ENCODE data around the gene SH3RF2.

The SH3RF2 gene

DNA sequence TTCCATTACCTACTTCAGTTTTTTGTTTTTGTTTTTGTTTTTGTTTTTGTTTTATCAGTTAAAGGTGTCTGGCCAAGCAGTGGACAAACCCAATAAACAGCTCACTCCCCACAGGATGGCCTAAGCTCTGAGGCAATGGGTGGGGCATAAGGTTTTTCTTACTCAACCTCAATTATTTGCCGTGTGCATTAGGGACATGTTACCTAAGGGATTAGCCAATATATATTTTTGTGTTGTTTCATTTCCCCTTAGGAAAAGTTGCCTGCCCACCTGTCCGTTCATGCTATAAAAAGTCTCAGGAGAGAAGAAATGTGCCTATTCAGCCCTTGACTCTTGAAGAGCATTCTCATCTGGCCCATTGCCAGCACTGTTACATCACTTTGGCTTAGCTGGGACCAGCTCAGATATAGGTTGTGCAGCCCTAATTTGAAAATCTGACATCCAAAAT, 7.3 kb downstream of the SH3RF2 start (continued):
- TF ChIP-seq, protein P1, sequence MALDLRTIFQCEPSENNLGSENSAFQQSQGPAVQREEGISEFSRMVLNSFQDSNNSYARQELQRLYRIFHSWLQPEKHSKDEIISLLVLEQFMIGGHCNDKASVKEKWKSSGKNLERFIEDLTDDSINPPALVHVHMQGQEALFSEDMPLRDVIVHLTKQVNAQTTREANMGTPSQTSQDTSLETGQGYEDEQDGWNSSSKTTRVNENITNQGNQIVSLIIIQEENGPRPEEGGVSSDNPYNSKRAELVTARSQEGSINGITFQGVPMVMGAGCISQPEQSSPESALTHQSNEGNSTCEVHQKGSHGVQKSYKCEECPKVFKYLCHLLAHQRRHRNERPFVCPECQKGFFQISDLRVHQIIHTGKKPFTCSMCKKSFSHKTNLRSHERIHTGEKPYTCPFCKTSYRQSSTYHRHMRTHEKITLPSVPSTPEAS (tag by site-specific recombination; IDR thresholded peaks at IDR 0.05): no peak
- no peak for TF ChIP-seq ZNF48 (tag by site-specific recombination; IDR thresholded peaks at IDR 0.05)
- TF ChIP-seq ZNF16 (tag by site-specific recombination; IDR thresholded peaks at IDR 0.05; ENCODE audit: low read depth): no peak
- TF ChIP-seq GLI4 (tag by site-specific recombination; IDR thresholded peaks at IDR 0.05): no peak
- no peak for TF ChIP-seq EGR2 (tag by site-specific recombination; IDR thresholded peaks at IDR 0.05; ENCODE audit: low read depth)
- TF ChIP-seq, protein P2, sequence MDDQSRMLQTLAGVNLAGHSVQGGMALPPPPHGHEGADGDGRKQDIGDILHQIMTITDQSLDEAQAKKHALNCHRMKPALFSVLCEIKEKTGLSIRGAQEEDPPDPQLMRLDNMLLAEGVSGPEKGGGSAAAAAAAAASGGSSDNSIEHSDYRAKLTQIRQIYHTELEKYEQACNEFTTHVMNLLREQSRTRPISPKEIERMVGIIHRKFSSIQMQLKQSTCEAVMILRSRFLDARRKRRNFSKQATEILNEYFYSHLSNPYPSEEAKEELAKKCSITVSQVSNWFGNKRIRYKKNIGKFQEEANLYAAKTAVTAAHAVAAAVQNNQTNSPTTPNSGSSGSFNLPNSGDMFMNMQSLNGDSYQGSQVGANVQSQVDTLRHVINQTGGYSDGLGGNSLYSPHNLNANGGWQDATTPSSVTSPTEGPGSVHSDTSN (CRISPR knock-in tag; IDR thresholded peaks at IDR 0.05): no peak
- no peak for TF ChIP-seq ZNF404 (tag by site-specific recombination; IDR thresholded peaks at IDR 0.05)
- TF ChIP-seq ZNF157 (tag by site-specific recombination; IDR thresholded peaks at IDR 0.05): no peak
- TF ChIP-seq ZNF529 (tag by site-specific recombination; IDR thresholded peaks at IDR 0.05; ENCODE audit: insufficient replicate concordance): no peak
- no peak for TF ChIP-seq ZFP69B (tag by site-specific recombination; IDR thresholded peaks at IDR 0.05)
- TF ChIP-seq, protein P3, sequence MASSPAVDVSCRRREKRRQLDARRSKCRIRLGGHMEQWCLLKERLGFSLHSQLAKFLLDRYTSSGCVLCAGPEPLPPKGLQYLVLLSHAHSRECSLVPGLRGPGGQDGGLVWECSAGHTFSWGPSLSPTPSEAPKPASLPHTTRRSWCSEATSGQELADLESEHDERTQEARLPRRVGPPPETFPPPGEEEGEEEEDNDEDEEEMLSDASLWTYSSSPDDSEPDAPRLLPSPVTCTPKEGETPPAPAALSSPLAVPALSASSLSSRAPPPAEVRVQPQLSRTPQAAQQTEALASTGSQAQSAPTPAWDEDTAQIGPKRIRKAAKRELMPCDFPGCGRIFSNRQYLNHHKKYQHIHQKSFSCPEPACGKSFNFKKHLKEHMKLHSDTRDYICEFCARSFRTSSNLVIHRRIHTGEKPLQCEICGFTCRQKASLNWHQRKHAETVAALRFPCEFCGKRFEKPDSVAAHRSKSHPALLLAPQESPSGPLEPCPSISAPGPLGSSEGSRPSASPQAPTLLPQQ (tag by site-specific recombination; IDR thresholded peaks at IDR 0.05): peak; percentile 47; the same call in 1 of the 2 replicates
- TF ChIP-seq ZNF660 (tag by site-specific recombination; IDR thresholded peaks at IDR 0.05): peak; percentile 95
- TF ChIP-seq ZNF266 (tag by site-specific recombination; IDR thresholded peaks at IDR 0.05; ENCODE audit: low read depth): no peak
- TF ChIP-seq, protein P4, sequence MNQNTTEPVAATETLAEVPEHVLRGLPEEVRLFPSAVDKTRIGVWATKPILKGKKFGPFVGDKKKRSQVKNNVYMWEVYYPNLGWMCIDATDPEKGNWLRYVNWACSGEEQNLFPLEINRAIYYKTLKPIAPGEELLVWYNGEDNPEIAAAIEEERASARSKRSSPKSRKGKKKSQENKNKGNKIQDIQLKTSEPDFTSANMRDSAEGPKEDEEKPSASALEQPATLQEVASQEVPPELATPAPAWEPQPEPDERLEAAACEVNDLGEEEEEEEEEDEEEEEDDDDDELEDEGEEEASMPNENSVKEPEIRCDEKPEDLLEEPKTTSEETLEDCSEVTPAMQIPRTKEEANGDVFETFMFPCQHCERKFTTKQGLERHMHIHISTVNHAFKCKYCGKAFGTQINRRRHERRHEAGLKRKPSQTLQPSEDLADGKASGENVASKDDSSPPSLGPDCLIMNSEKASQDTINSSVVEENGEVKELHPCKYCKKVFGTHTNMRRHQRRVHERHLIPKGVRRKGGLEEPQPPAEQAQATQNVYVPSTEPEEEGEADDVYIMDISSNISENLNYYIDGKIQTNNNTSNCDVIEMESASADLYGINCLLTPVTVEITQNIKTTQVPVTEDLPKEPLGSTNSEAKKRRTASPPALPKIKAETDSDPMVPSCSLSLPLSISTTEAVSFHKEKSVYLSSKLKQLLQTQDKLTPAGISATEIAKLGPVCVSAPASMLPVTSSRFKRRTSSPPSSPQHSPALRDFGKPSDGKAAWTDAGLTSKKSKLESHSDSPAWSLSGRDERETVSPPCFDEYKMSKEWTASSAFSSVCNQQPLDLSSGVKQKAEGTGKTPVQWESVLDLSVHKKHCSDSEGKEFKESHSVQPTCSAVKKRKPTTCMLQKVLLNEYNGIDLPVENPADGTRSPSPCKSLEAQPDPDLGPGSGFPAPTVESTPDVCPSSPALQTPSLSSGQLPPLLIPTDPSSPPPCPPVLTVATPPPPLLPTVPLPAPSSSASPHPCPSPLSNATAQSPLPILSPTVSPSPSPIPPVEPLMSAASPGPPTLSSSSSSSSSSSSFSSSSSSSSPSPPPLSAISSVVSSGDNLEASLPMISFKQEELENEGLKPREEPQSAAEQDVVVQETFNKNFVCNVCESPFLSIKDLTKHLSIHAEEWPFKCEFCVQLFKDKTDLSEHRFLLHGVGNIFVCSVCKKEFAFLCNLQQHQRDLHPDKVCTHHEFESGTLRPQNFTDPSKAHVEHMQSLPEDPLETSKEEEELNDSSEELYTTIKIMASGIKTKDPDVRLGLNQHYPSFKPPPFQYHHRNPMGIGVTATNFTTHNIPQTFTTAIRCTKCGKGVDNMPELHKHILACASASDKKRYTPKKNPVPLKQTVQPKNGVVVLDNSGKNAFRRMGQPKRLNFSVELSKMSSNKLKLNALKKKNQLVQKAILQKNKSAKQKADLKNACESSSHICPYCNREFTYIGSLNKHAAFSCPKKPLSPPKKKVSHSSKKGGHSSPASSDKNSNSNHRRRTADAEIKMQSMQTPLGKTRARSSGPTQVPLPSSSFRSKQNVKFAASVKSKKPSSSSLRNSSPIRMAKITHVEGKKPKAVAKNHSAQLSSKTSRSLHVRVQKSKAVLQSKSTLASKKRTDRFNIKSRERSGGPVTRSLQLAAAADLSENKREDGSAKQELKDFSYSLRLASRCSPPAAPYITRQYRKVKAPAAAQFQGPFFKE (tag by site-specific recombination; IDR thresholded peaks at IDR 0.05; ENCODE audit: borderline replicate concordance): no peak
- no peak for TF ChIP-seq ZNF311 (tag by site-specific recombination; IDR thresholded peaks at IDR 0.05; ENCODE audit: borderline replicate concordance)
- no peak for TF ChIP-seq ZNF544 (tag by site-specific recombination; IDR thresholded peaks at IDR 0.05)
- TF ChIP-seq ZBTB17 (tag by site-specific recombination; IDR thresholded peaks at IDR 0.05): peak; percentile 53
- TF ChIP-seq, protein P5, sequence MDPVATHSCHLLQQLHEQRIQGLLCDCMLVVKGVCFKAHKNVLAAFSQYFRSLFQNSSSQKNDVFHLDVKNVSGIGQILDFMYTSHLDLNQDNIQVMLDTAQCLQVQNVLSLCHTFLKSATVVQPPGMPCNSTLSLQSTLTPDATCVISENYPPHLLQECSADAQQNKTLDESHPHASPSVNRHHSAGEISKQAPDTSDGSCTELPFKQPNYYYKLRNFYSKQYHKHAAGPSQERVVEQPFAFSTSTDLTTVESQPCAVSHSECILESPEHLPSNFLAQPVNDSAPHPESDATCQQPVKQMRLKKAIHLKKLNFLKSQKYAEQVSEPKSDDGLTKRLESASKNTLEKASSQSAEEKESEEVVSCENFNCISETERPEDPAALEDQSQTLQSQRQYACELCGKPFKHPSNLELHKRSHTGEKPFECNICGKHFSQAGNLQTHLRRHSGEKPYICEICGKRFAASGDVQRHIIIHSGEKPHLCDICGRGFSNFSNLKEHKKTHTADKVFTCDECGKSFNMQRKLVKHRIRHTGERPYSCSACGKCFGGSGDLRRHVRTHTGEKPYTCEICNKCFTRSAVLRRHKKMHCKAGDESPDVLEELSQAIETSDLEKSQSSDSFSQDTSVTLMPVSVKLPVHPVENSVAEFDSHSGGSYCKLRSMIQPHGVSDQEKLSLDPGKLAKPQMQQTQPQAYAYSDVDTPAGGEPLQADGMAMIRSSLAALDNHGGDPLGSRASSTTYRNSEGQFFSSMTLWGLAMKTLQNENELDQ (tag by site-specific recombination; IDR thresholded peaks at IDR 0.05; ENCODE audit: low read depth): no peak
- no peak for TF ChIP-seq BCL11A (tag by site-specific recombination; IDR thresholded peaks at IDR 0.05; ENCODE audit: low read depth)
- TF ChIP-seq ZNF626 (tag by site-specific recombination; IDR thresholded peaks at IDR 0.05): no peak
- no peak for TF ChIP-seq ZNF792 (tag by site-specific recombination; IDR thresholded peaks at IDR 0.05)
- TF ChIP-seq, protein P6, sequence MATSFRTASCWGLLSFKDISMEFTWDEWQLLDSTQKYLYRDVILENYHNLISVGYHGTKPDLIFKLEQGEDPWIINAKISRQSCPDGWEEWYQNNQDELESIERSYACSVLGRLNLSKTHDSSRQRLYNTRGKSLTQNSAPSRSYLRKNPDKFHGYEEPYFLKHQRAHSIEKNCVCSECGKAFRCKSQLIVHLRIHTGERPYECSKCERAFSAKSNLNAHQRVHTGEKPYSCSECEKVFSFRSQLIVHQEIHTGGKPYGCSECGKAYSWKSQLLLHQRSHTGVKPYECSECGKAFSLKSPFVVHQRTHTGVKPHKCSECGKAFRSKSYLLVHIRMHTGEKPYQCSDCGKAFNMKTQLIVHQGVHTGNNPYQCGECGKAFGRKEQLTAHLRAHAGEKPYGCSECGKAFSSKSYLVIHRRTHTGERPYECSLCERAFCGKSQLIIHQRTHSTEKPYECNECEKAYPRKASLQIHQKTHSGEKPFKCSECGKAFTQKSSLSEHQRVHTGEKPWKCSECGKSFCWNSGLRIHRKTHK (tag by site-specific recombination; IDR thresholded peaks at IDR 0.05): no peak
- TF ChIP-seq ZNF335 (tag by site-specific recombination; conservative IDR thresholded peaks at IDR 0.05): peak; percentile 51
- no peak for TF ChIP-seq ZNF747 (tag by site-specific recombination; IDR thresholded peaks at IDR 0.05)
- TF ChIP-seq ZNF138 (tag by site-specific recombination; IDR thresholded peaks at IDR 0.05; ENCODE audit: borderline replicate concordance): no peak
- TF ChIP-seq ZBTB48 (tag by site-specific recombination; IDR thresholded peaks at IDR 0.05): 0 out of 2 replicates have a peak, but pooled peaks have one; percentile 37
- peak; percentile 50; the same call in 1 of the 2 replicates for TF ChIP-seq KLF8 (tag by site-specific recombination; IDR thresholded peaks at IDR 0.05)
- TF ChIP-seq ZNF658 (tag by site-specific recombination; IDR thresholded peaks at IDR 0.05): no peak

Data from HEK293 (cell line).